Small intestine (tissue), 7 donors: ENCODE data around the gene GGTA1. TPM values are rescaled to one million over a fixed set of nuclear protein-coding genes. Genes with fewer than 3 reads are reported as not detected.
A peak's percentile ranks its signal among the peaks of the same experiment; 100 is the strongest.
"Not testable (repeated sequence)": the region's sequence is repeated elsewhere in the genome, so short reads cannot be mapped to it uniquely, and the experiment has no call there.

Experiments used
- DNase-seq, 2 donors: peaks; one replicate each; pipeline versions ENCODE4 v3.0.0 to v3.0.0-alpha.2; 2013
- FAIRE-seq: peaks from 2 replicates; lab custom pipeline; 2012; peaks lifted over from hg19 to GRCh38; lab: Jason Lieb, UNC
- H3K27ac ChIP-seq, 3 donors: one replicate each; pipeline ENCODE4 v1.5.1; 2013; ENCODE audit warnings: low read length in 2 of 3, mild to moderate bottlenecking in 2 of 3, control low read depth in 1 of 3, inconsistent platforms in 1 of 3, low read depth in 1 of 3, moderate library complexity in 1 of 3
- H3K27me3 ChIP-seq, 3 donors: one replicate each; pipeline ENCODE4 v1.6.1; 2013; ENCODE audit warnings: low read length in 3 of 3, inconsistent platforms in 1 of 3; ENCODE audit not compliant: control insufficient read depth in 3 of 3, insufficient read depth in 3 of 3
- H3K36me3 ChIP-seq, 3 donors: one replicate each; pipeline ENCODE4 v1.6.1; 2013; ENCODE audit warnings: low read length in 3 of 3, inconsistent platforms in 1 of 3, low read depth in 1 of 3, mild to moderate bottlenecking in 1 of 3, moderate library complexity in 1 of 3; ENCODE audit not compliant: control insufficient read depth in 3 of 3, insufficient read depth in 2 of 3
- H3K4me1 ChIP-seq, 3 donors: one replicate each; pipeline ENCODE4 v1.6.1; 2013; ENCODE audit warnings: low read length in 2 of 3, inconsistent platforms in 1 of 3, low read depth in 1 of 3, mild to moderate bottlenecking in 1 of 3, moderate library complexity in 1 of 3; ENCODE audit not compliant: control insufficient read depth in 3 of 3, insufficient read depth in 2 of 3
- H3K4me3 ChIP-seq, 3 donors: one replicate each; pipeline ENCODE4 v1.5.1; 2013; ENCODE audit warnings: low read length in 3 of 3, control low read depth in 1 of 3, inconsistent platforms in 1 of 3, low read depth in 1 of 3, mild to moderate bottlenecking in 1 of 3, moderate library complexity in 1 of 3
- H3K9me3 ChIP-seq, 2 donors: one replicate each; pipeline ENCODE4 v1.6.1; 2013; ENCODE audit warnings: low read depth in 1 of 2, low read length in 1 of 2; ENCODE audit not compliant: control insufficient read depth in 2 of 2, insufficient read depth in 1 of 2
- WGBS, 3 donors: extraction: QIAGEN DNeasy Blood & Tissue Kit; methylation state at CpG; one replicate each; pipeline ENCODE4 v1.1.7; 2013; 5-methylcytosine and 5-hydroxymethylcytosine counted together
- polyA plus RNA-seq, 4 donors: library from polyadenylated mRNA; stranded (reverse) in 3 of 4; unstranded in 1 of 4; fragments of 200-250 nt in 3 of 4; fragments of 120-200 nt in 1 of 4; gene quantifications; one replicate each; pipeline versions ENCODE4 v1.2.1 to v1.2.3, GENCODE V29; 2013
- donor health status: healthy with polysubstance abuse.
- donor health status: control.
- donor health status: control.
- donor health status: Bipolar disorder and iron deficiency.
- donor health status: healthy.

GGTA1 gene
- polyA plus RNA-seq, 4 donors: 0.67 to 11.3 (median 6.0) TPM

GRCh38 chr9:121537283-121537682 is 37.6 kb upstream of the GGTA1 start:
- FAIRE-seq (no peak), DNase-seq (no peak)
- H3K4me1 ChIP-seq: no peaks in the 10 kb centered on the region
- WGBS, 3 donors: 38 to 40% (median 40%) methylated on average over 5 of the region's 5 CpGs
- H3K36me3 ChIP-seq: no peaks in the 10 kb centered on the region
- H3K4me3 ChIP-seq: no peak overlapping the region
- H3K27ac ChIP-seq: no peak overlapping the region
- no peaks in the 10 kb centered on the region for H3K9me3 ChIP-seq
- H3K27me3 ChIP-seq: no peaks in the 10 kb centered on the region

- WGBS, 3 donors: 88 to 92% (median 89%) methylated on average over 5 of the region's 5 CpGs
- Histone ChIP-seq H3K27ac (no peak overlapping the region), H3K27me3 (no peaks in the 10 kb centered on the region)
Measured at GRCh38 chr9:121532881-121533280, 33.2 kb upstream of the GGTA1 start.

GRCh38 chr9:121529237-121529987 is 29.8 kb upstream of the GGTA1 start:
- 44 to 49% (median 44%) methylated on average over 11 of the region's 11 CpGs for WGBS, 3 donors
- Histone ChIP-seq H3K4me3 (no peak overlapping the region), H3K36me3 (no peaks in the 10 kb centered on the region), H3K27me3 (no peaks in the 10 kb centered on the region), H3K9me3 (peaks cover 0 to 3% of the 10 kb centered on the region in 2 donors), H3K4me1 (no peaks in the 10 kb centered on the region), H3K27ac (no peak overlapping the region)
- DNase-seq (peak in 1 of 2 donors; percentile 48), FAIRE-seq (no peak)

More at GRCh38 chr9:121532881-121533280, 33.2 kb upstream of the GGTA1 start:
- no peak for FAIRE-seq
- Histone ChIP-seq H3K36me3 (no peaks in the 10 kb centered on the region), H3K4me1 (no peaks in the 10 kb centered on the region), H3K4me3 (no peak overlapping the region), H3K9me3 (no peaks in the 10 kb centered on the region)
- no peak for DNase-seq

- H3K4me3 ChIP-seq: no peak overlapping the region
- H3K36me3 ChIP-seq: no peaks in the 10 kb centered on the region
- DNase-seq: no peak
- H3K4me1 ChIP-seq: no peaks in the 10 kb centered on the region
- peaks cover 0 to 3% of the 10 kb centered on the region in 2 donors for H3K9me3 ChIP-seq
- no peak overlapping the region for H3K27ac ChIP-seq
- no peaks in the 10 kb centered on the region for H3K27me3 ChIP-seq
- no peak for FAIRE-seq
Measured at GRCh38 chr9:121528642-121529041, 29.0 kb upstream of the GGTA1 start.

GRCh38 chr9:121527371-121527770 is 27.7 kb upstream of the GGTA1 start:
- H3K27ac ChIP-seq: no peak overlapping the region
- H3K9me3 ChIP-seq: peaks cover 0 to 3% of the 10 kb centered on the region in 2 donors
- no peaks in the 10 kb centered on the region for H3K4me1 ChIP-seq
- DNase-seq (no peak), FAIRE-seq (no peak)
- no peak overlapping the region for H3K4me3 ChIP-seq
- no peaks in the 10 kb centered on the region for H3K27me3 ChIP-seq
- H3K36me3 ChIP-seq: no peaks in the 10 kb centered on the region
- WGBS, 3 donors: 79 to 83% (median 81%) methylated on average over 16 of the region's 16 CpGs

- H3K9me3 ChIP-seq, H3K4me1 ChIP-seq, H3K4me3 ChIP-seq, DNase-seq, FAIRE-seq, H3K36me3 ChIP-seq, H3K27ac ChIP-seq, H3K27me3 ChIP-seq: not testable (repeated sequence)
- WGBS, 3 donors: 79 to 86% (median 85%) methylated on average over 2 of the region's 2 CpGs
Measured at GRCh38 chr9:121519688-121520087, 20.0 kb upstream of the GGTA1 start.

- no peak overlapping the region for H3K27ac ChIP-seq
- H3K4me3 ChIP-seq: no peak overlapping the region
- no peaks in the 10 kb centered on the region for H3K9me3 ChIP-seq
- peaks cover 0 to 3% (median 2%) of the 10 kb centered on the region in 3 donors for H3K27me3 ChIP-seq
- H3K36me3 ChIP-seq: no peaks in the 10 kb centered on the region
- FAIRE-seq (no peak), DNase-seq (no peak)
- H3K4me1 ChIP-seq: no peaks in the 10 kb centered on the region
- 71 to 95% (median 89%) methylated on average over 2 of the region's 2 CpGs for WGBS, 3 donors
Measured at GRCh38 chr9:121518634-121519033, 19.0 kb upstream of the GGTA1 start.

GRCh38 chr9:121513166-121513565 is 13.5 kb upstream of the GGTA1 start:
- 71 to 77% (median 75%) methylated on average over 4 of the region's 4 CpGs for WGBS, 3 donors
- not testable (repeated sequence) for H3K27ac ChIP-seq

More at GRCh38 chr9:121513166-121513565, 13.5 kb upstream of the GGTA1 start:
- H3K4me3 ChIP-seq, DNase-seq, H3K9me3 ChIP-seq, H3K36me3 ChIP-seq, H3K4me1 ChIP-seq, H3K27me3 ChIP-seq, FAIRE-seq: not testable (repeated sequence)
